HG02642 (cell line): ENCODE measurements around the gene NTRK2.

Source experiments
- ATAC-seq: cut with Tn5 transposase; IDR thresholded peaks from one replicate; pipeline ENCODE4 v1.9.1; 2021; ENCODE audit warnings: mild to moderate bottlenecking; ENCODE audit not compliant: unreplicated experiment, poor library complexity

The NTRK2 gene

DNA sequence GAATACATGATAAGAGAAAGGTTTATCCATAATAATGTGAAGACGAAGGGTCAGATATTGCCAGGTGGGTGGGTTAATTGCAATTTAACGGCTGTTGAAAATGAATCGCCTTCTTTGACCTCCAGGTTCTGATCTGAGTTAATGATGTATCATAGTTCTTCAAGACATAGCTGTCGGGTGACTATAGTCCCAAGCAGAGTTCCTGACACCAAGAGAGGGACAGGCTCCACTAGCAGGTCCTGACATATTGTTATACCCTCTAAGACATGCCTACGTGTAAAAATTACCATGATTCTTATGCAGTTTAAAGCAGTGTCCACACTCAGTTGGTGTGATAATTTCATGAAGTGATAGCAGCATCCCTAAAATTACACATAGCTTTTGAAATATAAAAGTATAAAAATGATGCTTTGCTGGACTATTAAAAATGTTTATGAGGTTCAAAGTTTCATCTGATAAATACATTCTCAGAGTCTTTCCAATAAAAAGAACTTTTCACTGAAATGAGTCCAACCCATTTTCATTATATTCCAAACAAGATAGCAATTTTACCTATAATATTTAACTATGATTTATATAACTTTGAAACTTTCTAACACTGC lies 53.0 kb downstream of the NTRK2 start:
- no peak for ATAC-seq

- ATAC-seq, result no peak
These were observed 53.9 kb downstream of the NTRK2 start for GRCh38 chr9:84723426-84723825.

DNA sequence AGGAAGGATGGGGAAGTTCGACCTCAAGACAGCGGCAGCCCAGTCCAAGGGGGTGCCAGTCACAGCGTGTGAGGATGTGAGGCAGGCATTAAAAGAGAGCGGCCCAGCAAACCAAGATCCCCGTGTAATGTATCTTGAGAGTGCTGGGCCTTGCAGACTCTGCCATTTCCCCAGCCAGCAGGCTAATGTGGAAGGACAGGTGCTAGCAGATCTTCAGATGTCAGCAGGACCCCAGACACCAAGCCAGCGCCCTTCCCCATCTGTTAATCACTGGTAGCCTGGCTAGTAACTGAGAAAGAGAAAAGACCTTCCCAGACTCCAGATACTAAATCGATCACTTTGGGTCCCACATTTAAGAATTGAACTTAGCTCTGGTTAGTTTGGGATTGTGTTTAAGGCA lies 62.2 kb downstream of the NTRK2 start:
- ATAC-seq, result no peak

- no peak for ATAC-seq
These were observed 66.6 kb downstream of the NTRK2 start for GRCh38 chr9:84736081-84736480.

DNA sequence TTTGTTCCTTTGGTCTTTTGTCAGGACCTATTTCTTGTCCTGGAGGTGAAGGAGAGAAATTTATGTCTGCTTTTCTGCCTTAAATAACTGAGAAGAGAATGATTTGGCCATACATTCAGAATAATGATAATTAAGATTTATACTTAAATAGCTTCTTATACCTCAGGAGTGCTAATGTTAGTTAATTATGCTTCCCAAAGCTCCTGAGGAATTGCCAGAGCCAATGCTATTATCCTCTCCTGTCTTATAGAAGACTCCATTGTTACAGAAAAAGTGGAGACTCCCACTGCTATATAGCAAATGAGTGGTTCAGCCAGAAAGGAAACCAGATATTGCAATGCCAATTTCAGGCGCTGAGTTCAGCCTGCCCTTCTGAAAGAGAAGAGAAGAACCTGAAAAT lies 67.0 kb downstream of the NTRK2 start:
- no peak for ATAC-seq

- ATAC-seq, result no peak
These were observed 68.8 kb downstream of the NTRK2 start for GRCh38 chr9:84738353-84738752.

DNA sequence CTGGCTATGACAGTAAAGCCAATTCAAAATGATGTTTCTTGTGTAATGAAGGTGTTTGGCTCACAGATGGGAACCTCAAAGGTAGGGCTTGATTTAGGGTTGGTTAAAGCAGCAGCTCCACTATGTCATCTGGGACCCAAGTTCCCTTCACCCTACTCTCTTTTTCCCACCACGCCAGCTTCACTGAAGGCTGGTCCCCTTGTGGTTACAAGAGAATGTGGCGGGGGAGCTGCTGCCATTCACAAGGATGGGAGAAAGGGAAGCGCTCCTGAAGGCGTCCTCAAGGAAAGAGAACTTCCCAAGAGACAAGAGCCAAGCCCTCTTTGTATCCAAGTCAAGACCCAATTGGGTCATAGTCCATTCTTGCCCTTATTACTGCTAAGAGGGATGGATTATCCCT lies 72.7 kb downstream of the NTRK2 start:
- no peak for ATAC-seq

- peak; percentile 59 for ATAC-seq
These were observed 74.7 kb downstream of the NTRK2 start for GRCh38 chr9:84744195-84744594.

DNA sequence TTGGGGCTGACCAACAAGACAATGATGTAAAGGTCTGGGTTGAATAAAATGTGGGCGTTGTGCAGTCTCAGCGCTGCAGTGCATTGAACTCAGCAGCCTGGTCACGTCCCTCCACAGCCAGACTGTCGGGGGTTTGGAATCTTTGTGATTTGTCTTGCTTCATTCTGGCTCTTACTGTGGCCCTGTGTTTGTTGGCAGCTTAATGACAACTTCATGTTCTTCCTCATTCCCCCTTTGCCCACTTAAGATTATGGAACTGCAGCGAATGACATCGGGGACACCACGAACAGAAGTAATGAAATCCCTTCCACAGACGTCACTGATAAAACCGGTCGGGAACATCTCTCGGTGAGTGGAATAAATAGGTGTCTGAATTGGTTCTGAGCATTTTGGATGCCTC lies 75.2 kb downstream of the NTRK2 start:
- ATAC-seq, result no peak

GRCh38 chr9:84748112-84748511 lies 78.6 kb downstream of the NTRK2 start:
- no peak for ATAC-seq

DNA sequence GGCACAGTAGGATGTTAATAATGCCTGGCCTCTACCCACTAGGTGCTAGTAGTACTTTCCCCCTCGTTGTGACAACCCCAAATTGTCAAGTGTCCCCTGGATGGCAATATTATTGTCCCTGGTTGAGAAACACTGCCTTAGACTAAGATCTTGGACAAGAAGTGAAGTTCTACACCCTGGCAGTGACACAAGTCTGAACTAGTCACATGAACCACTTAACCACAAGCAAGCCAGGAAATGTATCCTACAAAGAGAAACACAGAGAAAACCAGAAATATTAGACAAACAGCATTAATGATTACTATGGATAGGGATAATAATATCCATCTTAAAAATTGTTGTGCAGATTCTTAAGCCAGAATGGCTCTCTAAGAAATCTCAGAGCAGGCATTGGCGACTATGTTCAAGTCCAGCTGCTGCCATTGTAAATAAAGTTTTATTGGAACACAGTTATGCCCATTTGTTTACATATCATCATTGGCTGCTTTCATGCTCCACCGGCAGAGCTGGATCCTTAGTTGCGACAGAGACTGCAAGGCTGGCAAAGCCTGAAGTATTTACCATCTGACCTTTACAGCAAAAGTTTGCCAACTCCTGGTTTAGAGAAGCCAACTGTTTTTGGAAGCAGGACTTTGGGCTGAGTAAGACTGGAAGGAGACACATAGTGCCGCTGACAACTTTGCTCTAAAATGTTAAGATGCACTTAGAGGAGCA lies 80.8 kb downstream of the NTRK2 start:
- no peak for ATAC-seq

GRCh38 chr9:84751921-84752320 lies 82.4 kb downstream of the NTRK2 start:
- ATAC-seq, result no peak

DNA sequence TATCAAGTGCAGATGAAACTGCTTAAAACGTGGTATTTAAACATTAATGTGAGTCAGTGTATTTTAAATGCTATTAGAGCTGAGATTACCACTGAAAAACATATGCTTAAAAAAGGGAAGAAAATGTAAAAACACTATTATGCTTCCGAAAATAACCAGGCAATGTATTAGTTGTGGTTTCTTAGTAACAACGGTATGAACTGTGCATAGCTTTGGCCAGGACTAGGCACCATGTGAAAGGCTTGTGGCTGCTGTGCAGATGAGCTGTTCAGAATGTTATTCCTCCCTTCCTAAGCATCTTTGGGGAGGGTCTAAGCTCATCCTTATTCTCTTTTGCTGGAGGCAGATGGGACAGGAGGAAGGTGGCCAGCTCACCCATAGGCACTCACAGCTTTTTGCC lies 84.9 kb downstream of the NTRK2 start:
- no peak for ATAC-seq

DNA sequence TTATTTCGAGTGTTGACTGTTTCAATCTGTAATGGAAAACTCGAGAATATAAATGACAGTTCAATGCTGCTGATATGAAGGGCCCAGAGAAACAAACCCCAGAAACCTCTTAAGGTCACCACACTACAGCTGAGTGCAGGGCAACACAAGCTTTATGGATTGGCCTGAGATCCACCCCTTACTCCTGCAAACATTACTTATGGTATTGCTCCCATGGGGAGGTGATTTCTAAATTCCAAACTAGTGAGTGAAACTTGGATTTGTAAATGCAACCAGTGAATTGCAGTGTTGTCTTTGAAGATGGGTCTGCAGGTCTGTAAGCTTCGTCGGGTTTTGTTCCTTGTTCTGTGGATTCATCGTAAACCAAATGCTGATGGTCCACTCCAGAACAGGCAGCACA lies 85.4 kb downstream of the NTRK2 start:
- no peak for ATAC-seq

DNA sequence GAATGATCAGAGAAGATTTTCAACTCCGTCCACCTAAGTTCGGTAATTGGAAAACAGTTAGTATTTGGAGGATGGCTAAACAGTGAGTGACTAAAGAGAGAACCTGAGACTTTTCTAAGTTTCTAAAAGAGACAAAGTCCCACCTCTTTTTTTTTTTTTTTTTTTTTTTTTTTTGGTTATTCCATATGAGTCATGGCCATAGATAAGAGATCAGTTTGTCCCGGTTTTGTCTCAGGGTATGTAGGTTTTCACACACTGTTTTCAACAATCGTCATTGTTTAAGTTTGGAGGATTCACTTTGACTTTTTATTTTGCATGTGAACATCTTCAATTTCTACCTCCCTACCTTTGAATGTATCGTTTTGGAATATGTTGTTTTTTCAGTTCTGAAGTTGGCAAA lies 85.9 kb downstream of the NTRK2 start:
- ATAC-seq, result no peak

GRCh38 chr9:84756171-84756570 lies 86.6 kb downstream of the NTRK2 start:
- ATAC-seq, result no peak

- no peak for ATAC-seq
These were observed 87.2 kb downstream of the NTRK2 start for GRCh38 chr9:84756731-84757130.

GRCh38 chr9:84758817-84759216 lies 89.3 kb downstream of the NTRK2 start:
- no peak for ATAC-seq

- ATAC-seq, result peak; percentile 75
These were observed 89.8 kb downstream of the NTRK2 start for GRCh38 chr9:84759300-84759750.

DNA sequence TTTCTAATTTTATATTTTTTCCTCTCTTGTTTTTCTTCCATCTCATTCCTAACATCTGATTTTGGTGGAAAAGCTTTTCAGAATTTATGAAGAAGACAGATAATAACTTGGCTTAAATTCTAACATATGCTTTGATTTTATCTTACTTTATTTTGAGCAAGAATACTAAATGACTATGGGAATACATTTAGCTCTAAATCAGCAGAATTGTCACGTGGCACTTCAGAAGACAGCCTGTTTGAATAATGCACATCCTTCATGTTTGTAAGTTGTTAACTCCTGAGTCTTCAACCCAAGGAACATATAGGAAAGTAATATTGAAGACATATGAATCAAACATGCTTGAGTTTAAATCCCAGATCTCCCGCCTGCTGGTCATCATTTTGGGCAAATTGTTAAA lies 90.3 kb downstream of the NTRK2 start:
- ATAC-seq, result no peak

- peak; percentile 50 for ATAC-seq
These were observed 91.7 kb downstream of the NTRK2 start for GRCh38 chr9:84761137-84761808.

GRCh38 chr9:84772511-84772910 lies 103.0 kb downstream of the NTRK2 start:
- no peak for ATAC-seq
